GM04503 (cell line): ENCODE results near the gene MAMLD1.
A peak's percentile ranks its signal among the peaks of the same experiment; 100 is the strongest.
"Not testable (repeated sequence)": the region's sequence is repeated elsewhere in the genome, so short reads cannot be mapped to it uniquely, and the experiment has no call there.

Experiments
- DNase-seq: peaks from one replicate; pipeline ENCODE4 v3.0.0-alpha.2; 2012; ENCODE audit warnings: low read depth

MAMLD1 gene, protein sequence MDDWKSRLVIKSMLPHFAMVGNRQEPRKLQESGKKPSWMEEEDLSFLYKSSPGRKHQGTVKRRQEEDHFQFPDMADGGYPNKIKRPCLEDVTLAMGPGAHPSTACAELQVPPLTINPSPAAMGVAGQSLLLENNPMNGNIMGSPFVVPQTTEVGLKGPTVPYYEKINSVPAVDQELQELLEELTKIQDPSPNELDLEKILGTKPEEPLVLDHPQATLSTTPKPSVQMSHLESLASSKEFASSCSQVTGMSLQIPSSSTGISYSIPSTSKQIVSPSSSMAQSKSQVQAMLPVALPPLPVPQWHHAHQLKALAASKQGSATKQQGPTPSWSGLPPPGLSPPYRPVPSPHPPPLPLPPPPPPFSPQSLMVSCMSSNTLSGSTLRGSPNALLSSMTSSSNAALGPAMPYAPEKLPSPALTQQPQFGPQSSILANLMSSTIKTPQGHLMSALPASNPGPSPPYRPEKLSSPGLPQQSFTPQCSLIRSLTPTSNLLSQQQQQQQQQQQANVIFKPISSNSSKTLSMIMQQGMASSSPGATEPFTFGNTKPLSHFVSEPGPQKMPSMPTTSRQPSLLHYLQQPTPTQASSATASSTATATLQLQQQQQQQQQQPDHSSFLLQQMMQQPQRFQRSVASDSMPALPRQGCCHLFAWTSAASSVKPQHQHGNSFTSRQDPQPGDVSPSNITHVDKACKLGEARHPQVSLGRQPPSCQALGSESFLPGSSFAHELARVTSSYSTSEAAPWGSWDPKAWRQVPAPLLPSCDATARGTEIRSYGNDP

GRCh38 chrX:150362599-150363481, at the start of gene MAMLD1:
Gene MAMLD1, plus strand, starts transcription at chrX:150363317. Its CDS starts 82,200 bp downstream, at chrX:150445517.
- DNase-seq: peak; percentile 39

- DNase-seq: no peak
Measured at GRCh38 chrX:150313514-150313913, 49.6 kb upstream of the MAMLD1 start.

DNA sequence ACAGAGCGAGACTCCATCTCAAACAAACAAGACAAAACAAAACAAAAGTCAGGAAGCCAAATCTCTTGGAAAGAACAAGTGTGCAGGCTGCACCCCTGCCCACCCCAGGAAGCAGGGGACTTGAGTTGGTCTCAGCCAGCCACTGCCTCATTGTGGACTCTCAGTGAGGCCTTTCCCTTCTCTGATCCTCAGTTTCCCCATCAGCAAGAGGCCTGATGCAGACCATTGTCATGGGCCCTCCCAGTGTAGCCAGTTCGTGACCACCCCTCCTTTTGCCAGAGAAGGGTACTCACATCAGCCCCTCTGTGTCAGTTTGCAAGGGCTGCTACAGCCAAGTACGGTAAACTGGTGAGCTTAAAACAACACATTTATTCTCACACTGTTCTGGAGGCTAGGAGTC, 48.9 kb upstream of the MAMLD1 start:
- DNase-seq: no peak

DNA sequence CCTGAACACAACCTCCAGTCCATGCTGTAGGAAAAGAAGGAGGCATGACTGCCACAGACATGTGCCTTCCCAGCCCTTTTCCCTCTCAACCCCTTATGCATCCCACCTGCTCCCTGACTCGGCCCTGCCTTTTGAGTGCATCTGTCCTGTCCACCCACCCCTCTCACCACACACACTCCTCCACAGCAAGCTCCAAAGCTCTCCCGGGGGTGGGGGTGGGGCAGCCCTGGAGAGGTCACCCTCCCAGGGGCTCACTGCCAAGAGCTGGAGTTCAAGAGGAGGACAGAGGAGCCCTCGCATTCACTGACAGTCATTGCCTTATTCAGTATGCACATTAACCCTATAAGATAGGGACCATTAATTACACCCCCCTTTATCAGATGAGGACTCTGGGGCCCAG, 46.6 kb upstream of the MAMLD1 start:
- DNase-seq: no peak

DNA sequence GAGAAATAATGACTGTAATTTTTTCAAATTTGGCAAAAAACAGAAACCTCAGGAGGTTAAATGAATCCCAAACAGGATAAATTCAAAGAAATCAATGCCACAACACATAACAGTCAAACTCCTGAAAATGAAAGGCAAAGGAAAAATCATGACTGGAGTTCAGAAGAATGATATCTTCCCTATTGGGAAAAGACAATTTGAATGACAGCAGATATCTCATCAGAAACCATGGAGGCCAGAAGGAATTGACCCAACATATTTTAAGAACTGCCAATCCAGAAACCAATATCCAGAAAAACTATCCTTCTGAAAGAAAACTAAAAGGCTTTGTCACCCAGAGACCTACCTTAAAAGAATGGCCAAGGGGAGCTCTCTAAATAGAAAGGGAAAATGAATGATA, 40.1 kb upstream of the MAMLD1 start:
- DNase-seq: no peak

DNA sequence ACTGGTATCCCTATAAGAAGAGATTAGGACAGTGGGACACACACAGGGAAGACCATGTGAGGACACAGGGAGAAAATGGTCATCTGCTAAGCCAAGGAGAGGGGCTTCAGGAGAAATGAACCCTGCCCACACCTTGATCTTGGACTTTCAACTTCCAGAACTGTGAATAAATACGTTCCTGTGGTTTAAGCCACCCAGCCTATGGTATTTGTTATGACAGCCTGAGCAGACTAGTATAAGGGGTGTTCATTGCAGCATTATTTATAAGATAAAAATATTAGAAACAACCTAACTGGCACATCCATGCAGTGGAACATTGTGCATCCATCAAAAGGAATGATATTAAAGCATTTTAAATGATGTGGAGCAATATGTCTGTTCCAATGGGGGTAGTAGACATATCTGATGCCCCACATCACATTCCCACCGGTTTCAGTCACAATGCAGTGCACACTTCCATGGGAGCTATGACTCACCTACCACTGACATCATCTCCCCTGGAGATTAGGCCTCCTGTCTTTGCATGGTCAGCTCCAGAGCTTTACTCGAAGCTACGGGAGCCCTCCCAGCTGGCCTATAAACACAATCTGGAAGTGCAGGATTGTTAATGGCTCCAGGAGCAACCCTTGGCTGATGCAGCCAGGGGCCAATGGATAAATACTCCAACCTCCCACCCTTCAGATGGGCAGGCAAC, 38.9 kb upstream of the MAMLD1 start:
- peak; percentile 47 for DNase-seq

DNA sequence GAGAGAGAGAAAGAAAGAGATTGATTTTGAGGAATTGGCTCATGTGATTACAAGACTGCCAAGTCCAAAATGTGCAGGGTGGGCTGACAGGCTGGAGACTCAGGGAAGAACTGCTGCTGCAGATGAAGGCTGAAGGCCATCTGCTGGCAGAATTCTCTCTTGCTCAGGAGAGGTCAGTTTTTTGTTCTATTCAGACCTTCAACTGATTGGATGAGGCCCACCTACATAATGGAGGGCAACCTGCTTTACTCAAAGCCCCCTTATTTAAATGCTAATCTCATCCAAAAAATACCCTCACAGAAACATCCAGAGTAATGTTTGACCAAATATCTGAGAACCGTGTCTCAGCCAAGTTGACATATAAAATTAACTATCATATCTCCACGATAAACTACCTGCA, 38.2 kb upstream of the MAMLD1 start:
- no peak for DNase-seq

DNA sequence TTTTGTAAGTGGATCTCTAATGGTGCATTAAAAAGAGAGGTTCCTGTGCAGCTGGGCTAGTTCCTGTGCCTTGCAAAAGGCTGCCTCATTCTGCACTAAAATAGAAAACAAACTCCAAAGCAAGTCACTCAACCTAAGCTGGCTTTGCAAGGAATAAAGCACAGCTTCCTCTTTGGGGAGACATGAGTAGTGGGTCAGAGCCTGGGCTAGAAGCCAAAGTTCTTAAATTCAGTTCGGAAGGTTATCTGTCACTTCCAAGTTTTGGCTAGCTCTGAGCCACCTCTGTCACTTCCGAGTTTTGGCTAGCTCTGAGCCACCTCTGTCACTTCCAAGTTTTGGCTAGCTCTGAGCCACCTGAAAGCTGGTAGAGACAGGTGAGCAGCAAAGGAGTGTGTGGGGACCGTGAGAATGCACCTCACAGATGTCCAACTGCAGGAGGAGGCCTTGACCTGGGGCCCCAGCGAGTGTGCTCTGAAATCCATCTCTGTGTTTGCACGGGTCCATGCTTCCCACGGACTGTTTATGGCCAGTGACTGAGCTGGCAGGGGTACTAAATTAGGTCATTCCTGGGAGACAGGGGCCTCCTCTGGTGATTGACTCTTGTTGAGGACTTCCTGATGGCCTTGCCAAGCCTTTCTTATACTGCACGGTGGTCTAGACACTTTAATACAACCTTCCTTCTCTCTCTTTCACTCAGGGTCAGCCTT, 36.4 kb upstream of the MAMLD1 start:
- DNase-seq: no peak

- no peak for DNase-seq
Measured at GRCh38 chrX:150329282-150329681, 33.8 kb upstream of the MAMLD1 start.

GRCh38 chrX:150329868-150330267, 33.2 kb upstream of the MAMLD1 start:
- DNase-seq: no peak

GRCh38 chrX:150332023-150332422, 31.1 kb upstream of the MAMLD1 start:
- no peak for DNase-seq

DNA sequence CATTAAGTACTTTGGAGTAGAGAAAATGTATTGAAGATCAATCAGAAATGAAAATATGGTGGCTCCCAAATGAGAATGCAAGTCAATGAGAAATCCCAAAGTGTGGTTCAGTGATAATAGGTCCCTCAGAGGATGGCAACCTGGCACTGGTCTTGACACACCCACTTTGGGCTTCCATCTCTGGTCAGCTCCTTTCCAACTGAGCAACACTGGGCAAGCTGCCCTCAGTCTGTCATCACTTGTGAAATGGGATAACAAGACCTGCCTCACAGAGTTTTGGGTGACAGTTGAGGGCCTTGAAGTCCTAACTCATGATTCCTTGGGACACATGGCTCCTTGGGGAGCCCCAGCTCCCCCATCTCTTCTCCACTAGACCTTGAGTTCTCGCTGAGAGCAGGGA, 29.0 kb upstream of the MAMLD1 start:
- no peak for DNase-seq

DNA sequence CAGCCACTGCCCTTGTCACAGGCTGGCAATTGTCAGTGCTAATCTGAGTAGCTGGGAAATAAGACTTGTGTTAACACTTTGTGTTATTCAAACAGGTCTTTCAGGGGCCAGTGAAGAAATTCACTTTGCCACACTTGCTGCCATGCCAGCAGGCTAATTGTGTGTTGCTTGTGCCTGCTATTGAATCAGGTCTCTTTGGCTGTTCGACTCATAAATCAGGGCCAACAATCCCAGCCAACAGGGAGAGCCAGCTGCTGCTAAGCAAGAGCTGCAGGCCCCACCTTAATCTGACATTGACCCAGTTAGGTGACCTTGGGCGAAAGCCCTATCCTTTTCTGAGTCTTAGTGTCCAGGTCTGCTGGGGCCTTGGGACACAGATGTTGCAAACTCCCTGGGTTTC, 28.1 kb upstream of the MAMLD1 start:
- no peak for DNase-seq

DNA sequence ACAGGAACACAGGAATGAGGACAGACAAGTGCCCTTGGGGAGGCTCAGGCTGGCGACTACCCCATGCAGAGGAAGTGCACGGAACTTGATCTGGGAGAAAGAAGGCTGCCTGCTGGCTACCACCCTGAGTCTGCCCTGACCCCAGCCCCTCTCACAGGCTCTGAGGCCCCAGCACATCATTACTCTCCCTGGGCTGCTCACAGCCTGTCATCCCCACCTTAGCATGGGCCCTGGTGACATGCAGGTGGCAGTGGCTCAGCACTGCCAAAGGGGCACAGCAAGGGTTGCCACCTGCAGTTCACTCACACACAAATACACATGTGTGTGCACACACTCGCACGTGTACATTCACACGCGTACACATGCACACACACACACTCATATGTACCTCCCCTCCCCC, 26.1 kb upstream of the MAMLD1 start:
- no peak for DNase-seq

- DNase-seq: no peak
Measured at GRCh38 chrX:150337536-150337935, 25.6 kb upstream of the MAMLD1 start.

DNA sequence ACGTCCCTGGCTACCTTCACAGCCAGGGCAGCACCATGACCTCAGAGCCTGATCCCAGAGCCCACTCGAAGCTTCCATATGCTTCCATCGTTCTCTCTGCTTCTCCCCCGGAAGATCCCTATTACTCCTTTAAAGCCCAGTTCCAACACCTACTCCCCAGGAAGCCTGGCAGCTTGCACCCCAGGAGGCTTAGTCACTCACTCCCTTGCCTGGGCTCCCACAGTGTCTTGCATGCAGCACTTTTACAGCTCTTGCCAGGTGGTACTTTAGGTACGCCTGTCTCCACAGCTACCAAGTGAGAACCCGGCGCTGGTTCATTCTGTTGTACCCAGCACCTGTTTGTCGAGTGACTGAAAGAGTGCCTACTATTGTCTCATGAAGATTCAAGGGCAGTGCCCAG, 24.5 kb upstream of the MAMLD1 start:
- DNase-seq: no peak

DNA sequence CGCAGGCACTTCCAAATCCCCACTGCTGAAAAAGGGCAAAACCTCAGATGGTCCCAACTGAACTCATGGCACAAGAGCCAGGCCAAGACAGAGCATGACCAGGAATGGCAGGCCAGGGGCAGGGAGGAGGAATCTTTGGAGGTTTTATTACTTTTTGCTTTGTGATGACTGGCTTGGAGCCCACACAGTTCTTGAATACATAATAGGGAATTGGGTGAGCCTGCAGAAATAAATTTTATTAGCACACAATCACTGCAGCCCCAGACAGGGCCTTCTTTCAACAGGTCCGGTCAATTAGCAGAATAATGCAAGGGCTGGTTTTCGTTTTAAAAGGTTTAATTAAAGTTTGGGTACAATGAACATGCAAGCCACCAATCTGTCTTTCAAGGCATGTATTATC, 23.4 kb upstream of the MAMLD1 start:
- no peak for DNase-seq

GRCh38 chrX:150340326-150340725, 22.8 kb upstream of the MAMLD1 start:
- DNase-seq: not testable (repeated sequence)

DNA sequence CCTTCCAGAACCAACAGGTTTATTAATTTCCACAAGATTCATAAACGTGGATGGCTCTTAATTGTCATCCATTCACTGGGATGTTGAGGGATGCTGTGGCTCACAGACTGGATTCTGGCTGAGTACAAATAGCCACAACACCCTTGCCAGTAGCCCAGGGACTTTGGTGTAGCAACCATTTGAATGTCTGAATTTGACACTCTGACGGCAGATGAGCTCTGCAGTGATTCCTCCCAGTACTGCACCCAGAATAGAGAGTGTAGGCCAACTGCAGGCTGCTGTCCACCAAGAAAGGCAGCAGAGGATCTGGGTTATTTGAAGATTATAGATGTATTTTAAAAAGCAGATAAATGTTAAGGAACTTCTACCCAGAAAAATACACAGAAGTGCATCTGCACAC, 15.6 kb upstream of the MAMLD1 start:
- no peak for DNase-seq

DNA sequence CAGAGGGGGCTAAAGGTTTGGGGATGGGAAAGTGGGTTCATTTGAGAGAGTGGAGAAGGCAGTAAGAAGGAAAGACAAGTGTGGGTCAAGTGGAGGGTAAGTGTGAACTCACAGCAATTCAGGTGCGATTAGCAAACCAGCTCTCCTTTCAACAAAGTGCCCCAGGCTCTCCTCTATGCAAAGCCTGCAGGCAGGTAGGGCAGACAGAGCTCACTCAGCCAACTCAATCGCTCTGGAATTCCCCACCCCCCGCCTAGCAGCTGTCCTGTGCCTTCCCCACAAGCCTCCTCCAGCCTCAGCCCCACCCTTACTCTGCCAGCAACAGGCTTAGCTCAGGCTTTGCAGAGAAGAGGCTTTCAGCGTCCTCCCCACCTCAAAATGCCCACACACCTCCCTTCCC, 14.8 kb upstream of the MAMLD1 start:
- DNase-seq: no peak

GRCh38 chrX:150352114-150352513, 11.0 kb upstream of the MAMLD1 start:
- no peak for DNase-seq
